ENCODE measurements around the gene GLB1L2.

GLB1L2 gene

DNA sequence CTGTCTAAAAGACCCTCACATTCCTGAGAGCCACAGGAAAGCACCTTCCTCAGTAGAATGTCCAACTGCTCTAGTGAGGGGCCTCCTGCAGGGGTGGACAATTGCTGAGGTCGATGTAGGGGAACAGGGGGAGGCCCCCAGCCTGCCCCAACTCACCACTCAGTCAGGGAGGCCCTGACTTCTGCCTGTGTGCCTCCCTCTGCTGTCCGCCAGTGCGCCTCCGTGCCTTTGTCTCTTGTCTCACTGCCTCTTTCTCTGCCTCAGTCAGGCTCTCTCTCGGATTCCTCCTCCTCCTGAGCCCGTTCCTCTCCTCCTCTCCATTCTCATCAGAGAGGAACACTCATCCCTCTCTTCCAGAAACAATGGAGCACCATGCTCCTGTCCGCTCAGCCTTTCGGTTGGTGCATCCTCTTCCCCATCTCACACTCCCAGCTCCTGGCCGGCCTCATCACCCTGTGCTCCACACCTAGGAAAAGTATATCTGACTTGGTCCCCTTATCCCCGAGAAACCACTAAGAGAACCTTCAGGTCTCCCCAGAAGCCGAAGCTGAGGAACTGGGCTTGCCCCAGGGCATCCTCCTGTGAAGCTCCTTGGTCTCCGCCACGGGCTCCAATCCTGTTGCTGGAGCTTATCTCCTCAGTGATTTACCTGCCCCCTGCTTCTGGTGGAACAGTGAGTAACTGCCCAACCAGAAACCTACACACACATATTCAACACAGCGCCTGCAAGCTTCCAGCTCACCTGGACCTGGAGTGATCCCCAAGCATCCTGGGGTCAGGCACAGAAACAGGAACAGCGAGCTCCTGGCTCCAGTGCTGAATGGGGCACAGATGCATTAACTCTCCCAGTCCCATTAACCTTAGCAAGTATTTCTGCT lies 78.0 kb downstream of the GLB1L2 start:
- Histone ChIP-seq H3K36me3 (ENCODE audit: low read length) (no peaks in the 10 kb centered on the region), H2AFZ (ENCODE audit: low read depth, low read length, severe bottlenecking) (no peak overlapping the region), H3K9me3 (ENCODE audit: insufficient read depth, low read length) (no peaks in the 10 kb centered on the region), H3K79me2 (ENCODE audit: insufficient read depth, low read length) (no peaks in the 10 kb centered on the region), H3F3A (ENCODE audit: insufficient read depth) (no peaks in the 10 kb centered on the region), H4K20me1 (ENCODE audit: low read depth, low read length) (no peaks in the 10 kb centered on the region), H3K9ac (ENCODE audit: low read length) (no peak overlapping the region), H3K4me3 (ENCODE audit: insufficient read depth, low read length, poor library complexity, severe bottlenecking) (no peak overlapping the region), H3K27ac (ENCODE audit: low read depth, low read length) (no peak overlapping the region), H3K9me2 (replicated peaks; ENCODE audit: insufficient read depth, low read length) (no peaks in the 10 kb centered on the region), H3K4me2 (ENCODE audit: low read depth, low read length, poor library complexity, severe bottlenecking) (no peak overlapping the region), H3K27me3 (ENCODE audit: low read length) (no peaks in the 10 kb centered on the region)
- TF ChIP-seq, protein P1, sequence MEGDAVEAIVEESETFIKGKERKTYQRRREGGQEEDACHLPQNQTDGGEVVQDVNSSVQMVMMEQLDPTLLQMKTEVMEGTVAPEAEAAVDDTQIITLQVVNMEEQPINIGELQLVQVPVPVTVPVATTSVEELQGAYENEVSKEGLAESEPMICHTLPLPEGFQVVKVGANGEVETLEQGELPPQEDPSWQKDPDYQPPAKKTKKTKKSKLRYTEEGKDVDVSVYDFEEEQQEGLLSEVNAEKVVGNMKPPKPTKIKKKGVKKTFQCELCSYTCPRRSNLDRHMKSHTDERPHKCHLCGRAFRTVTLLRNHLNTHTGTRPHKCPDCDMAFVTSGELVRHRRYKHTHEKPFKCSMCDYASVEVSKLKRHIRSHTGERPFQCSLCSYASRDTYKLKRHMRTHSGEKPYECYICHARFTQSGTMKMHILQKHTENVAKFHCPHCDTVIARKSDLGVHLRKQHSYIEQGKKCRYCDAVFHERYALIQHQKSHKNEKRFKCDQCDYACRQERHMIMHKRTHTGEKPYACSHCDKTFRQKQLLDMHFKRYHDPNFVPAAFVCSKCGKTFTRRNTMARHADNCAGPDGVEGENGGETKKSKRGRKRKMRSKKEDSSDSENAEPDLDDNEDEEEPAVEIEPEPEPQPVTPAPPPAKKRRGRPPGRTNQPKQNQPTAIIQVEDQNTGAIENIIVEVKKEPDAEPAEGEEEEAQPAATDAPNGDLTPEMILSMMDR (IDR thresholded peaks at IDR 0.05; ENCODE audit: insufficient read depth, low read length, poor library complexity, severe bottlenecking) = no peak
- TF ChIP-seq EZH2phosphoT487 (conservative IDR thresholded peaks at IDR 0.05; ENCODE audit: low read length) = no peak

DNA sequence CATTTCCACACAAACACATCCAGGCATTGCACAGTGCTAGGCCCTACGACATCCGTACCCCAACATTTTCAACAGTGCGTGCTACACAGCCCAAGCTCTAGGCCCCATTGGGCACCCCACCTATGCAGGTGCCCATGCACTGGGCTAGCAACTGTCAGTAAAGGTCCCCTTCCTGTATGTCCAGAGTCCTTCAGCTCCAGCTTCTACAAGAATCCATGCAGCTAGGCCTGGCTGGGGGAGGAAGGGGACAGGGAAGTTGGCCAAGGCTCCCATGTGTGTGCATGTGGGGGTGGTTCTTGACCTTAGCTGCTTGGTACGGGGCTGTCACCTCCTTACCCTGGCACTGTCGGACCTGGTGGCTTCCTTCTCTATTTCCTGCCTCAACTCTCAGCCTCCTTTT lies 79.0 kb downstream of the GLB1L2 start:
- Histone ChIP-seq H3K36me3 (ENCODE audit: low read length) (no peaks in the 10 kb centered on the region), H3K9me2 (replicated peaks; ENCODE audit: insufficient read depth, low read length) (no peaks in the 10 kb centered on the region), H3K4me2 (ENCODE audit: low read depth, low read length, poor library complexity, severe bottlenecking) (no peak overlapping the region), H2AFZ (ENCODE audit: low read depth, low read length, severe bottlenecking) (no peak overlapping the region), H4K20me1 (ENCODE audit: low read depth, low read length) (no peaks in the 10 kb centered on the region), H3K79me2 (ENCODE audit: insufficient read depth, low read length) (no peaks in the 10 kb centered on the region), H3K9ac (ENCODE audit: low read length) (no peak overlapping the region), H3F3A (ENCODE audit: insufficient read depth) (no peaks in the 10 kb centered on the region), H3K4me3 (ENCODE audit: insufficient read depth, low read length, poor library complexity, severe bottlenecking) (no peak overlapping the region), H3K27me3 (ENCODE audit: low read length) (no peaks in the 10 kb centered on the region), H3K27ac (ENCODE audit: low read depth, low read length) (no peak overlapping the region), H3K9me3 (ENCODE audit: insufficient read depth, low read length) (no peaks in the 10 kb centered on the region)
- TF ChIP-seq, protein P1 (IDR thresholded peaks at IDR 0.05; ENCODE audit: insufficient read depth, low read length, poor library complexity, severe bottlenecking) = no peak
- TF ChIP-seq EZH2phosphoT487 (conservative IDR thresholded peaks at IDR 0.05; ENCODE audit: low read length) = no peak

DNA sequence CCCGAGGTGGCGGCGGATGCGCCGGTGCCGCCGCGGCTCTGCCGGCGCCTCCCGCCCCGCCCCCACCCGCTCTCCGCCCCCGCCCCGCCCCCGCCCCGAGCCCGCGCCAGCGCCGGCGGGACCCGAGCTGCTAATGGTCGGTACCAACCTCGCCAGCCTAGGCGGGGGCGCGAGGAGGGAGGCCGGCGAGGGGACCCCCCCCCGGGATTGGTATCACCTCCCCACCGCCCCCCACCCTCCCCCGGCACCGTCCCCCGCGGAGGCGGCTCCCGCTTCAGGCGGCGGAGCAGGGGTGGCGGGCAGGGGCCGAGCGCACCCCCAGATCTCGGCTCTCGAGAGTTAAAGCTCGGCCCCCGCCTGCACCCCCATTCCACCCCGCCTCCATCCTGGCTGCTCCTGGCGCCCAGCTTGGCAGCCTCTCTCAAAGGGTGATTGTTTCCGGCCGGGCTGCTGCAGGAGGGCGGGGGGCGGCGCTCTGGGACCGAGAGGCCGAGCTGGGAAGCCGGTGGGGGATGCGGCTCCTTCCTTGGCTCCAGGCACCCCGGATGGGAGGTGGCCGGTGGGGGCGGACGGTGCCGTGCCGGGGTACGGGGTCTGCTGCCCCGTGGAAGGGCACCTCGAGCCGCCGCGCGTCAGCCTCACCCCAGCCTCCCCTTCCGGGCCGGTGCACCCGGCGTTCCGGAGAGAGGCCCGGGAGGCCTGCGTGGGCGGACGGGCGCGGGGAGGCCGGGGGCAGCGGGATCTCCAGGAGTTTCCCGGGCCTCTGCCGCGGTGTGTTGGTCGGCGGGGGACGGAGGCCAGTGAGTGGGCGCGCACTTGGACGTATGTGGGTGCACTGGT lies 80.6 kb downstream of the GLB1L2 start, which contains the start of gene B3GAT1:
Gene B3GAT1, minus strand, starts transcription at position 40 of the 840 bp plus-strand sequence. CDS start 24,583 bp downstream, outside the sequence.
- Histone ChIP-seq H3K4me2 (ENCODE audit: low read depth, low read length, poor library complexity, severe bottlenecking) (no peak within 1 kb of the TSS), H3K4me3 (ENCODE audit: insufficient read depth, low read length, poor library complexity, severe bottlenecking) (no peak within 1 kb of the TSS), H3K9me3 (ENCODE audit: insufficient read depth, low read length) (no peaks in the 10 kb centered on the region), H3K36me3 (ENCODE audit: low read length) (no peaks in the 10 kb centered on the region), H3K79me2 (ENCODE audit: insufficient read depth, low read length) (no peaks in the 10 kb centered on the region), H3K9me2 (replicated peaks; ENCODE audit: insufficient read depth, low read length) (no peaks in the 10 kb centered on the region), H3K9ac (ENCODE audit: low read length) (no peak within 1 kb of the TSS), H3F3A (ENCODE audit: insufficient read depth) (no peaks in the 10 kb centered on the region), H3K27me3 (ENCODE audit: low read length) (no peaks in the 10 kb centered on the region), H2AFZ (ENCODE audit: low read depth, low read length, severe bottlenecking) (no peak within 1 kb of the TSS), H4K20me1 (ENCODE audit: low read depth, low read length) (no peaks in the 10 kb centered on the region), H3K27ac (ENCODE audit: low read depth, low read length) (no peak within 1 kb of the TSS)
- TF ChIP-seq EZH2phosphoT487 (conservative IDR thresholded peaks at IDR 0.05; ENCODE audit: low read length) = no peak
- TF ChIP-seq, protein P1 (IDR thresholded peaks at IDR 0.05; ENCODE audit: insufficient read depth, low read length, poor library complexity, severe bottlenecking) = no peak
